H9 (cell line): ENCODE data around the gene LCE1A. TPM values are rescaled to one million over a fixed set of nuclear protein-coding genes. Genes with fewer than 3 reads are reported as not detected.

ENCODE experiments used
- DNase-seq: peaks from one replicate; pipeline ENCODE4 v3.0.0-alpha.2; 2017
- H2AFZ ChIP-seq: one replicate; pipeline ENCODE4 v1.6.1; 2013; ENCODE audit warnings: mild to moderate bottlenecking, low read length, control low read depth, moderate library complexity
- H2AK5ac ChIP-seq: 2 replicates; pipeline ENCODE4 v1.6.1; 2013; ENCODE audit warnings: low read length, control low read depth, mixed read lengths; ENCODE audit not compliant: insufficient read length
- H2BK120ac ChIP-seq: one replicate; pipeline ENCODE4 v1.6.1; 2013; ENCODE audit warnings: low read depth, mild to moderate bottlenecking, low read length, control low read depth, inconsistent platforms; ENCODE audit not compliant: poor library complexity, severe bottlenecking
- H2BK12ac ChIP-seq: 2 replicates; pipeline ENCODE4 v1.6.1; 2013; ENCODE audit warnings: low read length, control low read depth, mixed read lengths, low read depth; ENCODE audit not compliant: insufficient read length
- H2BK15ac ChIP-seq: 2 replicates; pipeline ENCODE4 v1.6.1; 2013; ENCODE audit warnings: low read depth, low read length, control low read depth
- H2BK20ac ChIP-seq: one replicate; pipeline ENCODE4 v1.6.1; 2013; ENCODE audit warnings: low read depth, mild to moderate bottlenecking, low read length, control low read depth, inconsistent platforms; ENCODE audit not compliant: poor library complexity, severe bottlenecking
- H2BK5ac ChIP-seq: 2 replicates; pipeline ENCODE4 v1.6.1; 2013; ENCODE audit warnings: low read length, control low read depth, mixed read lengths; ENCODE audit not compliant: insufficient read length
- H3K14ac ChIP-seq: 2 replicates; pipeline ENCODE4 v1.6.1; 2013; ENCODE audit warnings: low read length, control low read depth; ENCODE audit not compliant: insufficient read depth
- H3K18ac ChIP-seq: 2 replicates; pipeline ENCODE4 v1.6.1; 2013; ENCODE audit warnings: low read depth, mild to moderate bottlenecking, mixed read lengths, low read length, control low read depth; ENCODE audit not compliant: insufficient read length
- H3K23ac ChIP-seq: 2 replicates; pipeline ENCODE4 v1.6.1; 2013; ENCODE audit warnings: low read length, control low read depth, mixed read lengths, low read depth; ENCODE audit not compliant: insufficient read length
- H3K23me2 ChIP-seq: 2 replicates; pipeline ENCODE4 v1.6.1; 2013; ENCODE audit warnings: low read depth, mild to moderate bottlenecking, mixed read lengths, low read length, control low read depth; ENCODE audit not compliant: insufficient read length, poor library complexity, severe bottlenecking
- H3K27ac ChIP-seq: 2 replicates; pipeline ENCODE4 v1.5.1; 2013; ENCODE audit warnings: low read length, control low read depth, mixed read lengths, low read depth; ENCODE audit not compliant: insufficient read length
- H3K27me3 ChIP-seq: 2 replicates; pipeline ENCODE4 v1.6.1; 2013; ENCODE audit warnings: low read length, control low read depth, inconsistent platforms; ENCODE audit not compliant: insufficient read depth
- H3K4ac ChIP-seq: 2 replicates; pipeline ENCODE4 v1.6.1; 2013; ENCODE audit warnings: low read depth, mild to moderate bottlenecking, control low read depth, inconsistent platforms, low read length, moderate library complexity
- H3K4me1 ChIP-seq: 2 replicates; pipeline ENCODE4 v1.6.1; 2013; ENCODE audit warnings: low read length, control low read depth, inconsistent platforms; ENCODE audit not compliant: insufficient read depth
- H3K4me2 ChIP-seq: 2 replicates; pipeline ENCODE4 v1.6.1; 2013; ENCODE audit warnings: low read length, control low read depth, mixed read lengths; ENCODE audit not compliant: insufficient read length, insufficient read depth
- H3K56ac ChIP-seq: 2 replicates; pipeline ENCODE4 v1.6.1; 2013; ENCODE audit warnings: low read depth, mild to moderate bottlenecking, mixed read lengths, low read length, control low read depth; ENCODE audit not compliant: insufficient read length
- H3K79me1 ChIP-seq: 2 replicates; pipeline ENCODE4 v1.6.1; 2013; ENCODE audit warnings: low read depth, mild to moderate bottlenecking, moderate library complexity, low read length, control low read depth, inconsistent platforms; ENCODE audit not compliant: insufficient read depth, poor library complexity, severe bottlenecking
- H3K79me2 ChIP-seq: 2 replicates; pipeline ENCODE4 v1.6.1; 2013; ENCODE audit warnings: low read length, control low read depth, inconsistent platforms; ENCODE audit not compliant: insufficient read depth
- H3K9ac ChIP-seq: 2 replicates; pipeline ENCODE4 v1.6.1; 2013; ENCODE audit warnings: low read length, control low read depth, mixed read lengths; ENCODE audit not compliant: insufficient read length; ENCODE audit errors: extremely low read depth
- H3K9me3 ChIP-seq: one replicate; pipeline ENCODE4 v1.6.1; 2013; ENCODE audit warnings: low read depth, low read length, inconsistent platforms; ENCODE audit not compliant: control insufficient read depth
- H3T11ph ChIP-seq: one replicate; pipeline ENCODE4 v1.6.1; 2013; ENCODE audit warnings: mild to moderate bottlenecking, low read length, control low read depth, inconsistent platforms
- H4K20me1 ChIP-seq: one replicate; pipeline ENCODE4 v1.6.1; 2013; ENCODE audit not compliant: control insufficient read depth, insufficient read length, insufficient read depth
- H4K5ac ChIP-seq: 2 replicates; pipeline ENCODE4 v1.6.1; 2013; ENCODE audit warnings: low read depth, mild to moderate bottlenecking, mixed read lengths, low read length, control low read depth; ENCODE audit not compliant: insufficient read length
- H4K8ac ChIP-seq: replicated peaks from 2 replicates; pipeline ENCODE4 v1.6.1; 2013; ENCODE audit warnings: low read length, control low read depth, mixed read lengths, low read depth; ENCODE audit not compliant: insufficient read length
- H4K91ac ChIP-seq: 2 replicates; pipeline ENCODE4 v1.6.1; 2013; ENCODE audit warnings: low read depth, mild to moderate bottlenecking, moderate library complexity, mixed read lengths, low read length, control low read depth; ENCODE audit not compliant: insufficient read length
- H3K27ac Mint-ChIP-seq, 3 experiments: 2 replicates in 2 of 3; 3 replicates in 1 of 3; pipeline ENCODE4 v1.8.0; 2020 to 2021; ENCODE audit warnings: mixed read lengths in 3 of 3, mild to moderate bottlenecking in 1 of 3, moderate library complexity in 1 of 3
- H3K27me3 Mint-ChIP-seq: 2 replicates; pipeline ENCODE4 v1.8.0; 2021; ENCODE audit warnings: low read depth, mild to moderate bottlenecking, moderate library complexity, mixed read lengths
- H3K36me3 Mint-ChIP-seq, 3 experiments: 2 replicates in 2 of 3; 3 replicates in 1 of 3; pipeline ENCODE4 v1.8.0; 2020 to 2021; ENCODE audit warnings: low read depth in 3 of 3, mixed read lengths in 3 of 3; ENCODE audit not compliant: insufficient read depth in 1 of 3
- H3K4me1 Mint-ChIP-seq, 2 experiments: 2 replicates each; pipeline ENCODE4 v1.8.0; 2020; ENCODE audit warnings: mixed read lengths in 2 of 2
- H3K4me3 Mint-ChIP-seq, 2 experiments: 2 replicates in 1 of 2; 3 replicates in 1 of 2; pipeline ENCODE4 v1.8.0; 2020 to 2021; ENCODE audit warnings: mild to moderate bottlenecking in 2 of 2, mixed read lengths in 2 of 2, moderate library complexity in 1 of 2
- H3K9me3 Mint-ChIP-seq, 2 experiments: 2 replicates in 1 of 2; 3 replicates in 1 of 2; pipeline ENCODE4 v1.8.0; 2020; ENCODE audit warnings: mild to moderate bottlenecking in 2 of 2, mixed read lengths in 2 of 2, moderate library complexity in 1 of 2
- WGBS: extraction: QIAGEN DNeasy Blood & Tissue Kit; methylation state at CpG from one replicate; pipeline ENCODE4 v1.1.7; 2013; ENCODE audit warnings: missing lambda C conversion rate, low lambda C conversion rate, mixed read lengths; ENCODE audit not compliant: insufficient read length; ENCODE audit errors: extremely low coverage; 5-methylcytosine and 5-hydroxymethylcytosine counted together
- total RNA-seq: library from RNA; stranded (reverse); gene quantifications from 2 replicates; pipeline ENCODE4 v1.2.1, GENCODE V29; 2021
- TF ChIP-seq, protein P1 (sequence below): fragments of 200-600 bp; sonication (generic); conservative IDR thresholded peaks from 3 replicates; pipeline ENCODE4 v1.8.0; 2021; ENCODE audit warnings: antibody characterized with exemption, mild to moderate bottlenecking

Gene LCE1A
- total RNA-seq, 1 experiment from 2014 or later, result not detected

DNA sequence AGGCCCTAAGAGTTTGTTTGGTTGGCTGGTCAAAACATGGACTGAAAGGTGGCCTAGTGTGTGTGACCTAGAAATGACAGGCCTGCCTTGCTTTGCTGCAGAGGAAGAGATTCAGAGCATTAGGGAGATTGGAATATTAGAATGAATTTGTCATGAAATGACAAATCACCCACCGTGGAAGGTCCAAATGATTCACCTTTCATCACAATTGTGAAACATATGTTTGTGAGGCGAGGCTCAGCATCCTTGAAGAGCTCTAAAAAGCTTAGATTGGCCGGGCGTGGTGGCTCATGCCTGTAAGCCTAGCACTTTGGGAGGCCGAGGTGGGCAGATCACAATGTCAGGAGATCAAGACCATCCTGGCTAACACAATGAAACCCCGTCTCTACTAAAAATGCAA, 10.0 kb upstream of the LCE1A start:
- Histone ChIP-seq H3K18ac (no peak overlapping the region), H4K91ac (no peak overlapping the region), H3K4me2 (no peak overlapping the region), H3K4me1 (no peaks in the 10 kb centered on the region), H3K79me2 (no peaks in the 10 kb centered on the region), H2BK12ac (no peak overlapping the region), H3K9me3 (peaks cover 69% of the 10 kb centered on the region), H3K23ac (no peak overlapping the region), H2BK5ac (no peak overlapping the region), H3K27me3 (no peaks in the 10 kb centered on the region), H3K14ac (no peak overlapping the region), H2AFZ (no peak overlapping the region), H2BK120ac (no peak overlapping the region), H3T11ph (no peak overlapping the region), H4K8ac (no peak overlapping the region), H3K9ac (no peak overlapping the region), H2BK15ac (no peak overlapping the region), H2BK20ac (no peak overlapping the region), H3K56ac (no peak overlapping the region), H2AK5ac (no peak overlapping the region), H4K5ac (no peak overlapping the region), H3K79me1 (no peaks in the 10 kb centered on the region), H4K20me1 (no peaks in the 10 kb centered on the region), H3K23me2 (peaks cover 2% of the 10 kb centered on the region), H3K27ac (no peak overlapping the region), H3K4ac (no peak overlapping the region)
- Mint-ChIP-seq H3K27ac (no peak overlapping the region), H3K4me3 (no peak overlapping the region), H3K9me3 (peaks cover 86 to 87% of the 10 kb centered on the region in 2 experiments), H3K27me3 (peaks cover 5% of the 10 kb centered on the region), H3K36me3 (peaks cover 10 to 27% (median 10%) of the 10 kb centered on the region in 3 experiments; a peak in 5 of 7 replicates), H3K4me1 (no peaks in the 10 kb centered on the region)
- TF ChIP-seq, protein P1, sequence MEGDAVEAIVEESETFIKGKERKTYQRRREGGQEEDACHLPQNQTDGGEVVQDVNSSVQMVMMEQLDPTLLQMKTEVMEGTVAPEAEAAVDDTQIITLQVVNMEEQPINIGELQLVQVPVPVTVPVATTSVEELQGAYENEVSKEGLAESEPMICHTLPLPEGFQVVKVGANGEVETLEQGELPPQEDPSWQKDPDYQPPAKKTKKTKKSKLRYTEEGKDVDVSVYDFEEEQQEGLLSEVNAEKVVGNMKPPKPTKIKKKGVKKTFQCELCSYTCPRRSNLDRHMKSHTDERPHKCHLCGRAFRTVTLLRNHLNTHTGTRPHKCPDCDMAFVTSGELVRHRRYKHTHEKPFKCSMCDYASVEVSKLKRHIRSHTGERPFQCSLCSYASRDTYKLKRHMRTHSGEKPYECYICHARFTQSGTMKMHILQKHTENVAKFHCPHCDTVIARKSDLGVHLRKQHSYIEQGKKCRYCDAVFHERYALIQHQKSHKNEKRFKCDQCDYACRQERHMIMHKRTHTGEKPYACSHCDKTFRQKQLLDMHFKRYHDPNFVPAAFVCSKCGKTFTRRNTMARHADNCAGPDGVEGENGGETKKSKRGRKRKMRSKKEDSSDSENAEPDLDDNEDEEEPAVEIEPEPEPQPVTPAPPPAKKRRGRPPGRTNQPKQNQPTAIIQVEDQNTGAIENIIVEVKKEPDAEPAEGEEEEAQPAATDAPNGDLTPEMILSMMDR, result no peak
- WGBS, result no CpG with 5 or more reads among the region's 6 CpGs
- no peak for DNase-seq
